IMR-90 (cell line): ENCODE measurements around the gene FAM118A. TPM values are rescaled to one million over a fixed set of nuclear protein-coding genes. Genes with fewer than 3 reads are reported as not detected.

Experiments used
- ATAC-seq: fragments of 200-7000 bp; cut with Tn5 transposase; 2 replicates; pipeline ENCODE4 v1.9.1; 2020; ENCODE audit warnings: low read depth, mild to moderate bottlenecking, moderate library complexity
- BruUV-seq: library from RNA; stranded (reverse); fragments of 400-500 nt; replicated peaks from 2 replicates; lab custom pipeline; 2021; lab: Mats Ljungman, UMichigan
- CTCF ChIA-PET: fragments of 300-600 bp; formaldehyde crosslinking; extraction: SDS; loops from one replicate; lab custom pipeline; 2021; ENCODE audit warnings: antibody characterized with exemption; lab: Yijun Ruan, JAX
- POLR2A ChIA-PET: fragments of 300-600 bp; sonication (Branson Sonifier 250); formaldehyde crosslinking; loops from one replicate; lab custom pipeline; 2022; ENCODE audit warnings: antibody characterized with exemption; ENCODE audit not compliant: unreplicated experiment; lab: Charles Lee
- DNase-seq: peaks from one replicate; pipeline ENCODE4 v3.0.0; 2013
- H2AFZ ChIP-seq: replicated peaks from 2 replicates; pipeline ENCODE3; 2013; ENCODE audit warnings: low read length, mild to moderate bottlenecking; ENCODE audit not compliant: poor library complexity
- H2AK5ac ChIP-seq: 2 replicates; pipeline ENCODE4 v1.6.1; 2013; ENCODE audit warnings: low read depth, low read length, inconsistent platforms
- H2AK9ac ChIP-seq: replicated peaks from 2 replicates; pipeline ENCODE3; 2013; ENCODE audit warnings: mild to moderate bottlenecking, low read depth, low read length, moderate library complexity; ENCODE audit not compliant: poor library complexity
- H2BK120ac ChIP-seq: 2 replicates; pipeline ENCODE4 v1.6.1; 2013; ENCODE audit warnings: low read depth, low read length, inconsistent platforms
- H2BK15ac ChIP-seq: 3 replicates; pipeline ENCODE4 v1.6.1; 2013; ENCODE audit warnings: low read depth, low read length, inconsistent platforms
- H2BK20ac ChIP-seq: 2 replicates; pipeline ENCODE4 v1.6.1; 2013; ENCODE audit warnings: low read depth, mild to moderate bottlenecking, inconsistent platforms, low read length, moderate library complexity
- H2BK5ac ChIP-seq: 2 replicates; pipeline ENCODE4 v1.6.1; 2013; ENCODE audit warnings: mild to moderate bottlenecking, low read depth, low read length, inconsistent platforms; ENCODE audit not compliant: poor library complexity, severe bottlenecking
- H3K14ac ChIP-seq: replicated peaks from 2 replicates; pipeline ENCODE4 v1.6.1; 2013; ENCODE audit warnings: low read depth, low read length, inconsistent platforms
- H3K18ac ChIP-seq: 2 replicates; pipeline ENCODE4 v1.6.1; 2013; ENCODE audit warnings: low read depth, low read length, control low read depth
- H3K23ac ChIP-seq: 2 replicates; pipeline ENCODE4 v1.6.1; 2013; ENCODE audit warnings: low read depth, low read length, inconsistent platforms
- H3K27ac ChIP-seq: 2 replicates; pipeline ENCODE4 v1.5.1; 2013; ENCODE audit warnings: mild to moderate bottlenecking, control low read depth, low read length; ENCODE audit not compliant: insufficient read depth
- H3K27me3 ChIP-seq: 2 replicates; pipeline ENCODE4 v1.6.1; 2013; ENCODE audit warnings: low read length; ENCODE audit not compliant: control insufficient read depth, insufficient read depth
- H3K36me3 ChIP-seq: 2 replicates; pipeline ENCODE4 v1.6.1; 2013; ENCODE audit warnings: low read length, mixed read lengths; ENCODE audit not compliant: control insufficient read depth, insufficient read depth
- H3K4ac ChIP-seq: 2 replicates; pipeline ENCODE4 v1.6.1; 2013; ENCODE audit warnings: low read depth, low read length, inconsistent platforms
- H3K4me1 ChIP-seq: 2 replicates; pipeline ENCODE4 v1.6.1; 2013; ENCODE audit warnings: low read length, mixed read lengths; ENCODE audit not compliant: control insufficient read depth, insufficient read depth
- H3K4me2 ChIP-seq: 2 replicates; pipeline ENCODE4 v1.6.1; 2013; ENCODE audit warnings: low read depth, mild to moderate bottlenecking, control low read depth, low read length, moderate library complexity
- H3K4me3 ChIP-seq: 2 replicates; pipeline ENCODE4 v1.5.1; 2013; ENCODE audit warnings: low read depth, mild to moderate bottlenecking, control low read depth, low read length, moderate library complexity; ENCODE audit not compliant: insufficient read depth
- H3K56ac ChIP-seq: 2 replicates; pipeline ENCODE4 v1.6.1; 2013; ENCODE audit warnings: low read length, inconsistent platforms; ENCODE audit not compliant: insufficient read depth; ENCODE audit errors: extremely low read depth
- H3K79me1 ChIP-seq, 2 experiments: 2 replicates each; pipeline ENCODE4 v1.6.1; 2013; ENCODE audit warnings: low read length in 2 of 2, inconsistent platforms in 1 of 2, low read depth in 1 of 2
- H3K9ac ChIP-seq: 2 replicates; pipeline ENCODE4 v1.6.1; 2013; ENCODE audit warnings: low read depth, low read length, control low read depth
- H3K9me1 ChIP-seq: 2 replicates; pipeline ENCODE4 v1.6.1; 2013; ENCODE audit warnings: low read length, inconsistent platforms; ENCODE audit not compliant: insufficient read depth
- H3K9me3 ChIP-seq: 2 replicates; pipeline ENCODE4 v1.6.1; 2013; ENCODE audit warnings: low read length; ENCODE audit not compliant: control insufficient read depth, insufficient read depth
- H4K20me1 ChIP-seq: 2 replicates; pipeline ENCODE4 v1.6.1; 2013; ENCODE audit warnings: low read length, inconsistent platforms; ENCODE audit not compliant: insufficient read depth
- H4K5ac ChIP-seq: 2 replicates; pipeline ENCODE4 v1.6.1; 2013; ENCODE audit warnings: mild to moderate bottlenecking, low read depth, low read length, control low read depth
- H4K8ac ChIP-seq, 2 experiments: 2 replicates each; pipeline ENCODE4 v1.6.1; 2013; ENCODE audit warnings: low read depth in 2 of 2, low read length in 2 of 2, control low read depth in 1 of 2, inconsistent platforms in 1 of 2
- H4K91ac ChIP-seq: 2 replicates; pipeline ENCODE4 v1.6.1; 2013; ENCODE audit warnings: low read depth, low read length, inconsistent platforms; ENCODE audit not compliant: insufficient read depth
- BHLHE40 ChIP-seq: fragments of 150-350 bp; IDR thresholded peaks from 2 replicates; pipeline ENCODE4 v1.6.1; 2016; ENCODE audit warnings: mild to moderate bottlenecking, low read depth, low read length
- CEBPB ChIP-seq: IDR thresholded peaks from 2 replicates; pipeline ENCODE4 v1.6.1; 2012; ENCODE audit warnings: low read depth, low read length, improper control_type of control experiment
- MAFK ChIP-seq: IDR thresholded peaks from 2 replicates; pipeline ENCODE4 v1.6.1; 2012; ENCODE audit warnings: low read depth, low read length, improper control_type of control experiment
- MAZ ChIP-seq: IDR thresholded peaks from 2 replicates; pipeline ENCODE4 v1.6.1; 2012; ENCODE audit warnings: low read depth, mild to moderate bottlenecking, low read length, improper control_type of control experiment, moderate library complexity, borderline replicate concordance
- MXI1 ChIP-seq: IDR thresholded peaks from 2 replicates; pipeline ENCODE4 v1.6.1; 2012; ENCODE audit warnings: low read depth, mild to moderate bottlenecking, low read length, moderate library complexity, borderline replicate concordance
- NFE2L2 ChIP-seq: fragments of 150-350 bp; IDR thresholded peaks from 2 replicates; pipeline ENCODE4 v1.6.1; 2016; ENCODE audit warnings: low read depth, mild to moderate bottlenecking, low read length
- RAD21 ChIP-seq: IDR thresholded peaks from 2 replicates; pipeline ENCODE4 v1.6.1; 2012; ENCODE audit warnings: low read length, improper control_type of control experiment
- RFX5 ChIP-seq: IDR thresholded peaks from 2 replicates; pipeline ENCODE4 v1.8.0; 2012; ENCODE audit warnings: low read depth, mild to moderate bottlenecking, low read length, moderate library complexity
- SMC3 ChIP-seq: fragments of 150-350 bp; IDR thresholded peaks from 2 replicates; pipeline ENCODE4 v1.6.1; 2016; ENCODE audit warnings: low read depth, mild to moderate bottlenecking, antibody characterized with exemption, low read length, moderate library complexity
- WGBS, 2 experiments: methylation state at CpG; one replicate each; pipeline versions ENCODE4 v1.1.5 to v1.1.7; 2013; ENCODE audit warnings: missing lambda C conversion rate in 2 of 2; ENCODE audit not compliant: insufficient read length in 1 of 2; ENCODE audit errors: extremely low coverage in 2 of 2; 5-methylcytosine and 5-hydroxymethylcytosine counted together
- dilution Hi-C: fragments of 300-500 bp; cut with HindIII; formaldehyde crosslinking; loops from one replicate; pipeline ENCODE4 v1.14.3; 2018; ENCODE audit warnings: low sequenced_read_pairs; ENCODE audit not compliant: unreplicated experiment
- in situ Hi-C: fragments of 300-500 bp; cut with MboI; formaldehyde crosslinking; loops from 3 replicates; pipeline ENCODE4 v1.14.3; 2019; ENCODE audit warnings: low sequenced_read_pairs, inconsistent platforms, mixed read lengths
- intact Hi-C: fragments of 100-400 bp; cut with micrococcal nuclease; formaldehyde crosslinking; loops from 2 replicates; pipeline ENCODE4 v1.10.0; 2022
- polyA plus RNA-seq, 3 experiments: library from polyadenylated mRNA; depleted of rRNA; stranded (reverse); fragments of >200 nt; gene quantifications; 2 replicates each; pipeline ENCODE4 v1.2.3, GENCODE V29; 2012; ENCODE audit warnings: low replicate concordance in 1 of 3
- total RNA-seq: library from RNA; depleted of rRNA; stranded (reverse); fragments of >200 nt; gene quantifications from 2 replicates; pipeline ENCODE4 v1.2.3, GENCODE V29; 2012
- TF ChIP-seq, protein P1 (sequence below): fragments of 150-350 bp; IDR thresholded peaks from 2 replicates; pipeline ENCODE4 v1.6.1; 2017; ENCODE audit warnings: mild to moderate bottlenecking, antibody characterized with exemption, low read length, low read depth

Gene FAM118A
- total and polyA plus RNA-seq, 2 of the 4 experiments (the other 2 are of a cell fraction): 20.6 to 95.6 TPM

DNA sequence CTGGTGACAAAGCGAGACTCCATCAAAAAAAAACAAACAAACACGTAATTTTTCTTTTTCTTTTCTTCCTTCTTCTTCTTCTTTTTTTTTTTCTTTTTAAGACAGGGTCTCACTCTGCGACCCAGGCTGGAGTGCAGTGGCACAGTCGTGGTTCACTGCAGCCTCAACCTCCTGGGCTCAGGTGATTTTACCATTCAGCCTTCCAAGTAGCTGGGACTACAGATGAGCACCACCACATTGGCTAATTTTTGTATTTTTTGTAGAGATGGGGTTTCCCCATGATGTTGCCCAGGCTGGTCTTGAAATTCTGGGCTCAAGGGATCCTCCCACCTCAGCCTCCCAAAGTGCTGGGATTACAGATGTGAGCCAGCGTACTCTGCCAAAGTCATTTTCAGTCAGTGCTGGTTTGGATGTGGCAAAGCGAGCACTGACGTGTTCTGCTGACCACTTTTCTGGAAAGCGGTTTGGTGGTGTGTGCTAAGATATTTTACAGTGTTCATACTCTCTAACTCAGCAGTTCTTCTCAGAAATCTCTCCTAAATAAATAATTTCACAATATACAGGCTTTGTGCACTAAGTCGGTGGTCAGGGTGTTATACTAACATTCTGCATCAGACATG lies 10.7 kb downstream of the FAM118A start:
- no peak overlapping the region; the same call in 1 of the 2 replicates for H4K91ac ChIP-seq
- H3K14ac ChIP-seq: peak overlapping the region; percentile 81
- no peak overlapping the region for H2BK20ac ChIP-seq
- H3K9me1 ChIP-seq: peaks cover 20% of the 10 kb centered on the region
- no peak overlapping the region for H2BK5ac ChIP-seq
- no TSS peak for BruUV-seq
- H4K20me1 ChIP-seq: peaks cover 15% of the 10 kb centered on the region
- H3K4ac ChIP-seq: peak overlapping the region; percentile 79
- H3K18ac ChIP-seq: no peak overlapping the region
- H2BK15ac ChIP-seq: no peak overlapping the region
- peaks cover 20% of the 10 kb centered on the region for H3K4me1 ChIP-seq
- no peaks in the 10 kb centered on the region for H3K27me3 ChIP-seq
- H2AK9ac ChIP-seq: no peak overlapping the region
- no peak overlapping the region for H3K4me3 ChIP-seq
- peaks cover 25% of the 10 kb centered on the region for H3K36me3 ChIP-seq
- H4K8ac ChIP-seq: peak overlapping the region in 1 of 2 experiments; percentile 75; a peak in 2 of 4 replicates
- H3K4me2 ChIP-seq: no peak overlapping the region
- peak overlapping the region; percentile 32; the same call in 1 of the 2 replicates for H3K23ac ChIP-seq
- DNase-seq: peak; percentile 75
- dilution Hi-C loops: no loop called here
- H3K9ac ChIP-seq: no peak overlapping the region
- no CpG with 5 or more reads among the region's 9 CpGs for WGBS, 2 experiments
- H4K5ac ChIP-seq: no peak overlapping the region
- POLR2A ChIA-PET: no interaction called here
- H3K56ac ChIP-seq: no peak overlapping the region; the same call in 1 of the 2 replicates
- no peak for TF ChIP-seq MXI1
- no peak for TF ChIP-seq SMC3
- no peak for TF ChIP-seq RFX5
- peak; percentile 24; the same call in 1 of the 2 replicates for TF ChIP-seq CEBPB
- no peak for TF ChIP-seq MAZ
- TF ChIP-seq MAFK: 0 out of 2 replicates have a peak, but pooled peaks have one; percentile 32
- no peak for TF ChIP-seq BHLHE40
- TF ChIP-seq, protein P1, sequence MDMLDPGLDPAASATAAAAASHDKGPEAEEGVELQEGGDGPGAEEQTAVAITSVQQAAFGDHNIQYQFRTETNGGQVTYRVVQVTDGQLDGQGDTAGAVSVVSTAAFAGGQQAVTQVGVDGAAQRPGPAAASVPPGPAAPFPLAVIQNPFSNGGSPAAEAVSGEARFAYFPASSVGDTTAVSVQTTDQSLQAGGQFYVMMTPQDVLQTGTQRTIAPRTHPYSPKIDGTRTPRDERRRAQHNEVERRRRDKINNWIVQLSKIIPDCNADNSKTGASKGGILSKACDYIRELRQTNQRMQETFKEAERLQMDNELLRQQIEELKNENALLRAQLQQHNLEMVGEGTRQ: no peak
- TF ChIP-seq NFE2L2: no peak
- no peak for TF ChIP-seq RAD21
- peak overlapping the region; percentile 73; the same call in 1 of the 2 replicates for H3K27ac ChIP-seq
- no peak overlapping the region for H2AFZ ChIP-seq
- H3K79me1 ChIP-seq: peaks cover 22 to 76% of the 10 kb centered on the region in 2 experiments
- intact Hi-C loops: no loop called here
- no peak overlapping the region for H2BK120ac ChIP-seq
- no peaks in the 10 kb centered on the region for H3K9me3 ChIP-seq
- ATAC-seq: no peak
- in situ Hi-C loops: no loop called here
- CTCF ChIA-PET: no interaction called here
- H2AK5ac ChIP-seq: peak overlapping the region; percentile 19; the same call in 1 of the 2 replicates
